ENCODE measurements around the gene ALX4. TPM values are rescaled to one million over a fixed set of nuclear protein-coding genes. Genes with fewer than 3 reads are reported as not detected.

The ALX4 gene
- total RNA-seq, 4 donors from 2014 or later, result 0.09 to 0.32 (median 0.13) TPM; not detected in 1

GRCh38 chr11:44235765-44236201 lies 74.2 kb downstream of the ALX4 start:
- no peak for TF ChIP-seq CTCF (IDR thresholded peaks at IDR 0.05)
- DNase-seq (ENCODE audit: low spot score), result no peak
- ATAC-seq (ENCODE audit: low FRiP score), result no peak

GRCh38 chr11:44229624-44230023 lies 80.3 kb downstream of the ALX4 start:
- ATAC-seq (ENCODE audit: low FRiP score) (no peak), DNase-seq (ENCODE audit: low spot score) (no peak)
- no peak for TF ChIP-seq CTCF (IDR thresholded peaks at IDR 0.05)

DNA sequence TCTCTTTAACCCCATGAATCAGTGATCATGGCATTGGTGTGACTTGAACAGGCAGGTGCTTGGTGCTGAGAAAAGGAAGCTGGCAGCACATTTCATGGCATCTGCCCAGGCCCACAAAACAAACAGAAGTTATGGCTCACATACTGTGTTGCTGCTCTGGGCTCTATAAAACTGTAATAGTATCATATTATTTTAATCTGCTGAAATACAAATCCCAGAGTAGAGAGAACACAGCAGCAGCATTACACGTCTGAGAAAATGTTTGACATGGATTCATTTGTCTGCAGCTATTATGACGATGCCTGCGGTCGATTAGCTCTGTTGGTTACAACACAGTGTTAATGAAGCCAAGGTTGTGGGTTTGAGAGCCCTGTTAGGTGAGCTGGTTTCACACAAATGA lies 80.8 kb downstream of the ALX4 start:
- TF ChIP-seq CTCF (IDR thresholded peaks at IDR 0.05), result no peak
- ATAC-seq (ENCODE audit: low FRiP score) (no peak), DNase-seq (ENCODE audit: low spot score) (no peak)

DNA sequence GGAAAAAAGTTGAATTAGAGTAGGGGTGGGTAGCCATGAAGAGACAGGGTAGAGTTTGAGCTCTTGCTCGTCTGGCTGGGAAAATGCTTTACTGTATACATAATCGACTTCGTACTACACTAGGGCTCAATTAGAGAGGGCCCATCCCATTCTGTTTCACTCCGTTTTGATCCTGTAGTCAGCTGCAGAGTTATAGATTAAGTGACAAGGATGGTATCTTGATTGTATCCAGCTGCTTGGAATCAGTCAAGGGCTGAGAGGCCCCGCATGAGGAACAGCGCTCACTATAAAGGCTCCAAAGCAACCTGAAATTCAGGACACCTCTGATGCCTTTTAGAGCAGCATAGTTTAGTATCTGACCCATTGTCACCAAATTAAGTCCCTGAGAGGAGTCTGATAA lies 81.6 kb downstream of the ALX4 start:
- ATAC-seq (ENCODE audit: low FRiP score) (no peak), DNase-seq (ENCODE audit: low spot score) (no peak)
- TF ChIP-seq CTCF (IDR thresholded peaks at IDR 0.05), result no peak

- ATAC-seq (ENCODE audit: low FRiP score) (no peak), DNase-seq (ENCODE audit: low spot score) (no peak)
- TF ChIP-seq CTCF (IDR thresholded peaks at IDR 0.05), result no peak
Measured at GRCh38 chr11:44226945-44227344, 83.0 kb downstream of the ALX4 start.

- ATAC-seq (ENCODE audit: low FRiP score), result no peak
- no peak for DNase-seq (ENCODE audit: low spot score)
- no peak for TF ChIP-seq CTCF (IDR thresholded peaks at IDR 0.05)
Measured at GRCh38 chr11:44226490-44226889, 83.4 kb downstream of the ALX4 start.

GRCh38 chr11:44224867-44225501 lies 85.0 kb downstream of the ALX4 start:
- TF ChIP-seq CTCF (IDR thresholded peaks at IDR 0.05), result no peak
- ATAC-seq (ENCODE audit: low FRiP score) (no peak), DNase-seq (ENCODE audit: low spot score) (no peak)
